SK-N-MC (cell line): ENCODE measurements around the gene IL17RC.

Experiments used
- EZH2 ChIP-seq: fragments of 200-600 bp; sonication (generic); IDR thresholded peaks from one replicate; pipeline ENCODE4 v1.6.1; 2017; ENCODE audit warnings: antibody characterized with exemption
- FOXP2 ChIP-seq: optimal IDR thresholded peaks from 2 replicates; pipeline ENCODE3; 2011; ENCODE audit warnings: mild to moderate bottlenecking, moderate library complexity; ENCODE audit not compliant: insufficient read depth; ENCODE audit errors: extremely low read length, control extremely low read depth

DNA sequence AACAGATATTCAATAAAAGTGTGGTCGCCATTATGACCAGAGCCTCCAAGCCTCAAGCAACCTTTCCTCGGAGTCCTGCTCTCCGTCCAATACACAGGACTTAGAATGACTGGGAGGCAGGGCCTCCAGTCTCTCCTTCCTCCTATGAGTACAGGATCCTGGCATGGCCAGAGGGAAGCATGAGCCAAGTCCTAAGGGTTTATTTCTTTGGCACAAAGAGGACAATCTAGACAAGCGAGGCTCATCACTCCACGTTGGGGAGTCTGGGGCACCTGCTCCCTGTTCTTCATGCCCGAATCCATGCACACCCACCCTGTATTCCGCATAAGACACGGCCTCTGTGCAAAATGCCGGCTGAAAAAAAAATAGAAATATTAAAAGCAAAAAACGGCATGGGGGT, 28.5 kb downstream of the IL17RC start:
- TF ChIP-seq EZH2, result no peak
- no peak for TF ChIP-seq FOXP2
